GM21423 (cell line): ENCODE measurements around the gene SCGB1C1.
"Not testable (repeated sequence)": the region's sequence is repeated elsewhere in the genome, so short reads cannot be mapped to it uniquely, and the experiment has no call there.

Experiments used
- ATAC-seq: cut with Tn5 transposase; IDR thresholded peaks from one replicate; pipeline ENCODE4 v1.9.1; 2021; ENCODE audit warnings: mild to moderate bottlenecking, moderate library complexity; ENCODE audit not compliant: unreplicated experiment

SCGB1C1 gene

GRCh38 chr11:236774-237767 lies 44.2 kb downstream of the SCGB1C1 start, which contains the start of gene PSMD13:
PSMD13 (plus strand) TSS chr11:236976; CDS start chr11:237050, 74 bp downstream.
- ATAC-seq, result peak; percentile 85

DNA sequence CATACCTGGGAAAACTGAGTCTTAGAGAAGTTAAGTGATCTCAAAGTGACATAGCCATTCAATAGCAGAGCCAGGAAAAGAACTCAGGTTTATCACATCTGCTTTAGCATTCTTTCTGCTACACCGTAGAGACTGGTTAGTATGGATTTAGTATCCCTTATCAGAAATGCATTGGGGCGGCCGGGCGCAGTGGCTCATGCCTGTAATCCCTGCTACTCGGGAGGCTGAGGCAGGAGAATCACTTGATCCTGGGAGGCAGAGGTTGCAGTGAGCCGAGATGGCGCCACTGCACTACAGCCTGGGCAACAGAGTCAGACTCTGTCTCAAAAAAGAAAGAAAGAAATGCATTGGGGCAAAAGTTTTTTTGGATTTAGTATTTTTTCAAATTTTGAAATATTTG lies 45.5 kb downstream of the SCGB1C1 start:
- ATAC-seq, result not testable (repeated sequence)

- no peak for ATAC-seq
These were observed 47.4 kb downstream of the SCGB1C1 start for GRCh38 chr11:240315-240714.

DNA sequence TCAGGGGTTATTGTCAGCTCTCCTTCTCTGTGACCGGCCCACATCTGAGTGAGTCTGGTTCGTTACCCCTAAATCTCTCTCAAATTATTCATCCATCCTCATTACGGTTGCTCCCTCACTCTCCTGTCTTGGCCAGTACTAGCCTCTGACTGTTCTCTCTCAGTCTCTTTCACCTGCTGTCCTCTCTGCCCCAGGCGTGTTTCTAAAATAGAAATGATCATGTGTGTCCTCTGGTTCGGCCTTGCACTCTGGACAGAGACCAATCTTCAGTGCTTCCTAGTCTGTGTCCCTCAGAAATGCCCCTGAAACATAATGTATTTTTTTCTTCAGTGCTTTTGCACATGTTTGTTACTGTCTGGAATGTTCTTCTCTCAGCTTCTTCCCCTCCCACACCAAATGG lies 48.8 kb downstream of the SCGB1C1 start:
- no peak for ATAC-seq
